ENCODE data around the gene DFFB.

GRCh38 chr1:3827813-3828307, 29.4 kb upstream of the DFFB start:
- TF ChIP-seq CTCF (IDR thresholded peaks at IDR 0.05; ENCODE audit: poor library complexity, severe bottlenecking): no peak
- TF ChIP-seq EZH2 (IDR thresholded peaks at IDR 0.05; ENCODE audit: borderline replicate concordance, insufficient read depth, low read length, poor library complexity, severe bottlenecking): no peak

All from neural cell (in vitro differentiated cells).